ENCODE measurements around the gene DCTN2.

DNA sequence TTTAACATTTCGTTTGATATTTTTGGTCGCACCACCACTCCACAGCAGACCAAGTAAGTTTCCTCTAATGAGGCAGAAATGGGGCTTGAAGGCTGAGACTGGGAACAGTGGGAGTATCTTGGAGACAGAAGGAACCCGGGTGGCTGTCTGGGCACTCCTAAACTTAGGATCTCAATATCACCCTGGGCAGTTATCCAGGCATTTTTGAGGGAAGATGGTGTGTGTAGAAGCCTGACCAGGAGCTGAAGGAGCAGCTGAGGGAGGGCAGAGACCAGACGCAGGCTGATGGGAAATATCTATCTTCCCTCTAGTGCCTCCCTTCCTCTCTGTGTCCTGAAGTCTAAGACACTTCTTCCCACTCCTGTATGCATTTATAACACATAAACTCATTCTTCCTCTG is 48.4 kb downstream of the DCTN2 start:
- TF ChIP-seq, protein P1, sequence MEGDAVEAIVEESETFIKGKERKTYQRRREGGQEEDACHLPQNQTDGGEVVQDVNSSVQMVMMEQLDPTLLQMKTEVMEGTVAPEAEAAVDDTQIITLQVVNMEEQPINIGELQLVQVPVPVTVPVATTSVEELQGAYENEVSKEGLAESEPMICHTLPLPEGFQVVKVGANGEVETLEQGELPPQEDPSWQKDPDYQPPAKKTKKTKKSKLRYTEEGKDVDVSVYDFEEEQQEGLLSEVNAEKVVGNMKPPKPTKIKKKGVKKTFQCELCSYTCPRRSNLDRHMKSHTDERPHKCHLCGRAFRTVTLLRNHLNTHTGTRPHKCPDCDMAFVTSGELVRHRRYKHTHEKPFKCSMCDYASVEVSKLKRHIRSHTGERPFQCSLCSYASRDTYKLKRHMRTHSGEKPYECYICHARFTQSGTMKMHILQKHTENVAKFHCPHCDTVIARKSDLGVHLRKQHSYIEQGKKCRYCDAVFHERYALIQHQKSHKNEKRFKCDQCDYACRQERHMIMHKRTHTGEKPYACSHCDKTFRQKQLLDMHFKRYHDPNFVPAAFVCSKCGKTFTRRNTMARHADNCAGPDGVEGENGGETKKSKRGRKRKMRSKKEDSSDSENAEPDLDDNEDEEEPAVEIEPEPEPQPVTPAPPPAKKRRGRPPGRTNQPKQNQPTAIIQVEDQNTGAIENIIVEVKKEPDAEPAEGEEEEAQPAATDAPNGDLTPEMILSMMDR (conservative IDR thresholded peaks at IDR 0.05; ENCODE audit: low read depth, low read length): 0 out of 2 replicates have a peak, but pooled peaks have one; percentile 4
- no peak for TF ChIP-seq EZH2 (IDR thresholded peaks at IDR 0.05; ENCODE audit: borderline replicate concordance, low read depth, low read length, poor library complexity, severe bottlenecking)

Data from A673 (cell line).